GM13976 (cell line): ENCODE results near the gene MYRFL.

ENCODE experiments used
- DNase-seq: peaks from one replicate; pipeline ENCODE4 v3.0.0; 2012; ENCODE audit warnings: low spot score
- CTCF ChIP-seq: IDR thresholded peaks from 2 replicates; pipeline ENCODE4 v1.5.1; 2012; ENCODE audit warnings: borderline replicate concordance, mild to moderate bottlenecking; ENCODE audit not compliant: insufficient read depth; ENCODE audit errors: extremely low read depth, missing control alignments, control extremely low read depth
- in situ Hi-C: fragments of 300-500 bp; cut with MboI; formaldehyde crosslinking; loops from one replicate; pipeline ENCODE4 v1.12.0; 2022; ENCODE audit warnings: low sequenced_read_pairs, mixed read lengths, inconsistent platforms; ENCODE audit not compliant: unreplicated experiment

The MYRFL gene

GRCh38 chr12:69918287-69918686 is 93.3 kb downstream of the MYRFL start:
- no peak for DNase-seq
- no peak for TF ChIP-seq CTCF
- in situ Hi-C loops = no loop called here

GRCh38 chr12:69919495-69919894 is 94.5 kb downstream of the MYRFL start:
- no peak for TF ChIP-seq CTCF
- in situ Hi-C loops = no loop called here
- DNase-seq = no peak

- TF ChIP-seq CTCF = no peak
- DNase-seq = no peak
- in situ Hi-C loops = no loop called here
Observed at GRCh38 chr12:69921831-69922230, 96.8 kb downstream of the MYRFL start.

GRCh38 chr12:69922999-69923398 is 98.0 kb downstream of the MYRFL start:
- in situ Hi-C loops = no loop called here
- DNase-seq = no peak
- TF ChIP-seq CTCF = no peak

GRCh38 chr12:69925291-69925690 is 100.3 kb downstream of the MYRFL start:
- DNase-seq = no peak
- in situ Hi-C loops = no loop called here
- TF ChIP-seq CTCF = no peak

- no peak for DNase-seq
- no peak for TF ChIP-seq CTCF
Observed at GRCh38 chr12:69927164-69927563, 102.1 kb downstream of the MYRFL start.

GRCh38 chr12:69929125-69929524 is 104.1 kb downstream of the MYRFL start:
- no peak for DNase-seq
- in situ Hi-C loops = no loop called here
- TF ChIP-seq CTCF = no peak

More at GRCh38 chr12:69927164-69927563, 102.1 kb downstream of the MYRFL start:
- in situ Hi-C loops = no loop called here
